ENCODE data around the gene CORO2B. TPM values are rescaled to one million over a fixed set of nuclear protein-coding genes. Genes with fewer than 3 reads are reported as not detected.
A peak's percentile ranks its signal among the peaks of the same experiment; 100 is the strongest.

CORO2B gene
- total and polyA plus RNA-seq, 5 experiments from 2014 or later = 0.44 to 0.73 TPM; not detected in 3

GRCh38 chr15:68567345-68567744 lies 11.4 kb upstream of the CORO2B start:
- DNase-seq = no peak
- Mint-ChIP-seq H3K4me3 (no peak overlapping the region), H3K27ac (no peak overlapping the region), H3K36me3 (no peaks in the 10 kb centered on the region), H3K9me3 (peaks cover 0 to 2% (median 0%) of the 10 kb centered on the region in 9 donors), H3K27me3 (peaks cover 25 to 55% (median 27%) of the 10 kb centered on the region in 5 donors), H3K4me1 (peaks cover 0 to 3% (median 0%) of the 10 kb centered on the region in 4 donors)
- POLR2A ChIA-PET = no interaction called here
- ATAC-seq = no peak

DNA sequence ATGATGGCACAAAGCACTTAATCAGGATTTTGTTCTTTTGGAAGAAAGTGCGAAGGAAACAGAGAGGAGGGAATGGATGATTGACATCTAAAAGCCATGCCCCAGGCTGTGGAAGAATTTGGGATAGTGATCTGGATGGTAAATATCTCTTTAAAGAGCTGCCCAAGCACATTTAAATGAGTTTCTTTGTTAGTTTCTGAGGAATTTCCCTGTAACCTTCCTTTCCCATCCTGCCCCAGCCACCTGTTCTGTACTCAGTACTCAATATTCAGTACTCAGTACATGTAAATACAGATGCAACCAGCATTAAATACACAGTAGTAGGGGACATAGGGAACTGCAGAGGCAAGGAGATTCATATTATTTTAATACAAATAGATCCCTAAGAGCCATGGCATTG lies 7.8 kb upstream of the CORO2B start:
- peaks cover 39 to 87% (median 46%) of the 10 kb centered on the region in 5 donors for H3K27me3 Mint-ChIP-seq
- no peak overlapping the region for H3K4me3 Mint-ChIP-seq
- POLR2A ChIA-PET = no interaction called here
- no peak for ATAC-seq
- H3K27ac Mint-ChIP-seq = no peak overlapping the region
- no peaks in the 10 kb centered on the region for H3K36me3 Mint-ChIP-seq
- peaks cover 0 to 2% (median 0%) of the 10 kb centered on the region in 9 donors for H3K9me3 Mint-ChIP-seq
- H3K4me1 Mint-ChIP-seq = peaks cover 0 to 9% (median 0%) of the 10 kb centered on the region in 4 donors
- no peak for DNase-seq

DNA sequence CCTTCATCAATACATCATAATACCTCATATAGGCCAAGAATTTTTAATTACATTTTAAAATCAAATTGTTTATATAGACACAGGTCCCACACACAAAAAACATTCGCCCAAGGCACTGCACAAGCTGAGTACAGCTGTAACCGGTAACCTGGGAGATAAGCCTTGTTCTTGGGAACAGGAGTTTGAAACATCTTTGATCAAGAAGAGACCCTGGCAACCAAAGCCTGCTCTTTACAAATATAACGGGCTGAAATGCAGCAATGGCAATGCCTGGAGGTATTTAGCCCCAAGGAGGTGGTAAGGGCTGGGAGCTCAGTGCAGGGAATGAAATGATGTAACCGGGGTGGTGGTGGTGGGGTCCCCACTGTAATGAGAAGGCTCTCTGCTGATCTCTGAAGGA lies 7.2 kb upstream of the CORO2B start:
- POLR2A ChIA-PET = no interaction called here
- H3K4me3 Mint-ChIP-seq = no peak overlapping the region
- no peak for ATAC-seq
- H3K27ac Mint-ChIP-seq = no peak overlapping the region
- H3K9me3 Mint-ChIP-seq = peaks cover 0 to 2% (median 0%) of the 10 kb centered on the region in 9 donors
- peaks cover 44 to 93% (median 51%) of the 10 kb centered on the region in 5 donors for H3K27me3 Mint-ChIP-seq
- H3K36me3 Mint-ChIP-seq = peaks cover 0 to 2% (median 0%) of the 10 kb centered on the region in 3 donors
- H3K4me1 Mint-ChIP-seq = peaks cover 0 to 9% (median under 1%) of the 10 kb centered on the region in 4 donors
- DNase-seq = no peak

DNA sequence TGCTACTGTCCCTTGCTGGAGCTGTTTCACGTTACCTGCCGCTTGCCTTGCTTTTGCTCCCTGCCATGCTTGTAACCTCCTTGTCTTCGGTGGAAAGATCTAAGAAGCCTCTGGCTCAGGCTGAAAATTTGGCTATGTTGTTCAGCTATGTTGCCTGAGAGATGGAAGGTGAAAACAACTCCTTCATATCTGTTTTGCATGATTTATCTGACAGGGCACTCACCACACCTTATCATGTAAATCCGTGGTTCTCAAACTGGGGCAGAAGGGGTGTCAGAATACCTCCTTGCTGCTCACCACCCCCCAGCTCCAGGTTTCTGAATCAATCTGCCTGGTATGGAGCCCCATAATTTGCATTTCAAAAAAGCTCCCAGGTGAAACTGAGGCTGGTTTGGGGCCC lies 6.5 kb upstream of the CORO2B start:
- POLR2A ChIA-PET = no interaction called here
- H3K9me3 Mint-ChIP-seq = peaks cover 0 to 2% (median 0%) of the 10 kb centered on the region in 9 donors
- no peak overlapping the region for H3K4me3 Mint-ChIP-seq
- DNase-seq (no peak), ATAC-seq (no peak)
- H3K27me3 Mint-ChIP-seq = peaks cover 48 to 94% (median 54%) of the 10 kb centered on the region in 5 donors
- H3K36me3 Mint-ChIP-seq = peaks cover 0 to 4% (median 0%) of the 10 kb centered on the region in 3 donors
- H3K4me1 Mint-ChIP-seq = peaks cover 0 to 15% (median 5%) of the 10 kb centered on the region in 4 donors
- no peak overlapping the region for H3K27ac Mint-ChIP-seq

GRCh38 chr15:68572921-68573320 lies 5.9 kb upstream of the CORO2B start:
- Mint-ChIP-seq H3K27ac (no peak overlapping the region), H3K4me1 (peaks cover 3 to 21% (median 11%) of the 10 kb centered on the region in 4 donors), H3K4me3 (no peak overlapping the region), H3K36me3 (peaks cover 0 to 4% (median 0%) of the 10 kb centered on the region in 3 donors), H3K27me3 (peaks cover 51 to 94% (median 57%) of the 10 kb centered on the region in 5 donors), H3K9me3 (peaks cover 0 to 2% (median 0%) of the 10 kb centered on the region in 9 donors)
- POLR2A ChIA-PET = no interaction called here
- DNase-seq (peak in 1 of 10 donors; percentile 38), ATAC-seq (no peak)

GRCh38 chr15:68574046-68574445 lies 4.7 kb upstream of the CORO2B start:
- H3K36me3 Mint-ChIP-seq = peaks cover 0 to 4% (median 0%) of the 10 kb centered on the region in 3 donors
- H3K27me3 Mint-ChIP-seq = peaks cover 49 to 88% (median 58%) of the 10 kb centered on the region in 5 donors
- DNase-seq = peak in 1 of 10 donors; percentile 24
- peaks cover 4 to 24% (median 14%) of the 10 kb centered on the region in 4 donors for H3K4me1 Mint-ChIP-seq
- no peak overlapping the region for H3K4me3 Mint-ChIP-seq
- no peak for ATAC-seq
- POLR2A ChIA-PET = no interaction called here
- H3K27ac Mint-ChIP-seq = peak overlapping the region in 1 of 10 donors; percentile 12
- peaks cover 0 to 2% (median 0%) of the 10 kb centered on the region in 9 donors for H3K9me3 Mint-ChIP-seq

- H3K4me3 Mint-ChIP-seq = no peak overlapping the region
- peaks cover 0 to 4% (median 0%) of the 10 kb centered on the region in 3 donors for H3K36me3 Mint-ChIP-seq
- peaks cover 45 to 86% (median 56%) of the 10 kb centered on the region in 5 donors for H3K27me3 Mint-ChIP-seq
- ATAC-seq (no peak), DNase-seq (peak in 1 of 10 donors; percentile 3)
- POLR2A ChIA-PET = no interaction called here
- no peak overlapping the region for H3K27ac Mint-ChIP-seq
- peaks cover 0 to 2% (median 0%) of the 10 kb centered on the region in 9 donors for H3K9me3 Mint-ChIP-seq
- H3K4me1 Mint-ChIP-seq = peaks cover 4 to 25% (median 14%) of the 10 kb centered on the region in 4 donors
These were observed 4.2 kb upstream of the CORO2B start for GRCh38 chr15:68574629-68575028.

DNA sequence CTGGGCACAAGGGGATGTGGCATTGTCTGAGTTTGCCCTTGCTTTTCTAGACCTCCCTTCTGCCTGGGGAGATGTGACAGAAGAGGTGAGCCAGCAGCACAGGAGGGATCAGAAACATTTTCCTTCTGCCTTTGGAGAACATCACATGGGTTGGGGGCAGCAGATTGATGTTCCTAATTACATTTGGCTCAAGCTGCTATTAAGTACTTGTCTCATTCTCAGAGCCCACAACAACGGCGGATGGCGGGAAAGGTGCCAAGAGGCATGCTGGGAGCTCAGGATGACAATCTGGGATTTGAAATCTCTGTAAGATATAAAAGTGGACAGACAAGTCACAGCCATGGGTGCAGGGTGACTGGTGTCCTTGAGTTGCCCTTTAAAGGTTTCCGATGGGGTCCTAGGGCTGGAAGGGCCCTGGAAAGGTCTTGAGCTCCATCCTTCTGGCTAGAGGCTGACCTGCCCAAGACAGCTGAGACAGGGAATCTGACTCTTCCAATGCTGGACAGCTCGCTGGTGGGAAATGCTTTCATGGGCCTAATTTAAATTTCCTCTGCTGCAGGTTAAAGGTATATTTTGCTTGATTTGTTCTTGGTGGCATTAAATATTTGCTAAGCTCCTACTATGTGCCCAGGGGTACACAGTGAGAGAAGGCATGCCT lies 2.4 kb upstream of the CORO2B start:
- Mint-ChIP-seq H3K27me3 (peaks cover 45 to 81% (median 47%) of the 10 kb centered on the region in 5 donors), H3K27ac (peak overlapping the region in 1 of 10 donors; percentile 1), H3K4me3 (peak overlapping the region in 8 of 10 donors; percentile 11 to 74 (median 50)), H3K36me3 (peaks cover 0 to 4% (median 0%) of the 10 kb centered on the region in 3 donors), H3K4me1 (peaks cover 4 to 40% (median 14%) of the 10 kb centered on the region in 4 donors), H3K9me3 (no peaks in the 10 kb centered on the region)
- DNase-seq (peak in 1 of 10 donors; percentile 35), ATAC-seq (no peak)
- POLR2A ChIA-PET = no interaction called here

DNA sequence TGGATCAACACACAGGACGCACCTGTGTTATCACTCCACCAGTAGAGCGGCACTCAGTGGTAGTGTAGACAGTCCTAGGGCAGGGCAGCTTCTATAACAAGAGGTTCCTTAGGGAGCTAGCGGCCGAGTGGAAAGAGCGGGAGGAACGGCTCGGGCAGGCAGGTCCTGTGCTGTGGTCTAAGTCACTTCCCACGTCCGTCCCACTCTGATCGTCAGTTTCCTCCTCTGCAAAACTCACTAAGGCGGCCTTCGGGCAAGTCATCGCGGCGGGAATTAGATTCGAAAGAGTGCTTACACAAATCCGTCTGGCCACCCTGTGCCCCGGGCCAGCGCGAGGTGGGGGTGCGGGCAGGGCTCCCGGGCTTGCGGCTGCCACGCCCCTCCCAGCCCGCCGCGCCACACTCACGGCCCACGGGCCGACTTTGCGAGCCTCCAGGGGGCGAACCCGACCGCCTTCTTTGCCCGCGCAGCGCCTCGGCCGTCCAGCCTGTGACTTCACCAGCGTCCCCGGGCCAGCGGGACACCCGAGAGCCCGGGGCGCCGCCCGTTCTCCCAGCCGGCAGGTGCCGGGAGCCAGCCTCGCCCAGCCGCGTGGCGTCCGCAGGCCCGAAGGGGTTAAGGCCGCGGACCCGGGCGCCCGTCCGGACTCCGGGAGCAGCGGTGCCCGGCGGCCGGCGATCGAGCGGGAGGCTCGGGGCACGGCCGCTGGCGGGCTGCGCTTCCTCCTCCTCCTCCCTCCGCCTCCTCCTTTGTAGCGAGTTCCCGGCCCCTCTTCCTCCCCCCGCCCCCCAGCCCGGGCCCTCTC lies 416 bp upstream of the CORO2B start:
- POLR2A ChIA-PET = no interaction called here
- DNase-seq (peak in 5 of 10 donors; percentile 4 to 60 (median 14)), ATAC-seq (peak; percentile 52 to 67)
- Mint-ChIP-seq H3K27ac (no peak overlapping the region), H3K36me3 (peaks cover 0 to 4% (median 0%) of the 10 kb centered on the region in 3 donors), H3K4me1 (peaks cover 4 to 39% (median 14%) of the 10 kb centered on the region in 4 donors), H3K9me3 (no peaks in the 10 kb centered on the region), H3K27me3 (peaks cover 35 to 63% (median 39%) of the 10 kb centered on the region in 5 donors), H3K4me3 (peak overlapping the region; percentile 68 to 85 (median 80))

- no peak for ATAC-seq
- H3K27me3 Mint-ChIP-seq = peaks cover 23 to 44% (median 29%) of the 10 kb centered on the region in 5 donors
- H3K4me3 Mint-ChIP-seq = peak overlapping the region; percentile 23 to 77 (median 59)
- peak in 1 of 10 donors; percentile 38 for DNase-seq
- peak overlapping the region in 2 of 10 donors; percentile 22 to 58 for H3K27ac Mint-ChIP-seq
- peaks cover 4 to 37% (median 14%) of the 10 kb centered on the region in 4 donors for H3K4me1 Mint-ChIP-seq
- peaks cover 0 to 4% (median 0%) of the 10 kb centered on the region in 3 donors for H3K36me3 Mint-ChIP-seq
- POLR2A ChIA-PET = interaction anchor here (0.6 kb wide), 1 partner anchor 296 kb away, joined by 3 read pairs; no protein-coding TSS in a partner anchor
- H3K9me3 Mint-ChIP-seq = no peaks in the 10 kb centered on the region
These were observed 1.5 kb downstream of the CORO2B start for GRCh38 chr15:68580026-68580882.

GRCh38 chr15:68580883-68581155 lies 2.0 kb downstream of the CORO2B start:
- POLR2A ChIA-PET = no interaction called here
- peaks cover 23 to 38% (median 29%) of the 10 kb centered on the region in 5 donors for H3K27me3 Mint-ChIP-seq

GRCh38 chr15:68581725-68582124 lies 2.9 kb downstream of the CORO2B start:
- H3K27ac Mint-ChIP-seq = no peak overlapping the region
- DNase-seq (peak in 1 of 10 donors; percentile 13), ATAC-seq (no peak)
- peaks cover 4 to 38% (median 13%) of the 10 kb centered on the region in 4 donors for H3K4me1 Mint-ChIP-seq
- POLR2A ChIA-PET = no interaction called here
- H3K9me3 Mint-ChIP-seq = no peaks in the 10 kb centered on the region
- H3K4me3 Mint-ChIP-seq = no peak overlapping the region
- H3K36me3 Mint-ChIP-seq = peaks cover 0 to 1% (median 0%) of the 10 kb centered on the region in 3 donors
- peaks cover 16 to 29% (median 22%) of the 10 kb centered on the region in 5 donors for H3K27me3 Mint-ChIP-seq

More at GRCh38 chr15:68580883-68581155, 2.0 kb downstream of the CORO2B start:
- Mint-ChIP-seq H3K4me3 (peak overlapping the region in 5 of 10 donors; percentile 7 to 61 (median 22)), H3K4me1 (peaks cover 4 to 37% (median 14%) of the 10 kb centered on the region in 4 donors), H3K27ac (no peak overlapping the region), H3K9me3 (no peaks in the 10 kb centered on the region), H3K36me3 (peaks cover 0 to 4% (median 0%) of the 10 kb centered on the region in 3 donors)
- no peak for ATAC-seq
- peak in 1 of 10 donors; percentile 3 for DNase-seq
